ENCODE results near the gene ZFP82.
A peak's percentile ranks its signal among the peaks of the same experiment; 100 is the strongest.

The ZFP82 gene

DNA sequence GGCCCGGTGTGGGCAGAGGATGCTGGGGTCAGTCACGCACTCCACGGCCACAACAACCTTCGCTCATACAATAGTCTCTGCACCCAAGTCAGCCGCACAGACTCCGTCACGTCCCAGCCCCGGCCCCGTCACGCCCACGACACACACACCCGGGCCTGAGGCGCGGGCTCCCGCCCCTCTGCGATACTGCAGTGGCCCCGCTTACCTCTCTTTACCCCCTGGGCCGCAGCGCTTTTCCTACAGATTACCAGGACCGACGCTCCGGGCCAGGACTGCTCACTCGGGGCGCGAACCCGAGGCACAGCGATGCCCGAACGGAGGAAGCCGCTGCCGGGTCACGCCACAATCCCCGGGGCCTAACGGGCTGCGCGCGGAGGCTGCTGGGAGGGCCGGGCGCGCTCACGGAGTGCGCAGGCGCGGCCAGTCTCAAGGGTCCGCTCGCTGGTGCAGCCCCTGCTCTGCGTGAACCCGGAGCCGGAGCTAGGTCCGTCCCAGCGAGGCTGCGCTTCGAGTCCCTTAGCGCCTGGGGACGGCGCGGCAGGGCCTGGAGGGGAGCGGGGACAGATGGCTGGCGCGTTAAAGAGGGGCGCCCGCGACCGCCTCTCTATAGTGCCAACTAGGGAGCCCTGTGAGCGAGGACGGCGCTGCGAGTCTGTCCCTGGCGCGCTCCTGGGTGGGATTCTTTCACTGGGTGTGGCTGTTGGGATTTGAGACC is at the start of gene ZFP82:
Gene ZFP82, minus strand, starts transcription at position 358 of the 715 bp plus-strand sequence. CDS start 8,855 bp downstream, outside the sequence.
- DNase-seq, result peak; percentile 57 to 66

DNA sequence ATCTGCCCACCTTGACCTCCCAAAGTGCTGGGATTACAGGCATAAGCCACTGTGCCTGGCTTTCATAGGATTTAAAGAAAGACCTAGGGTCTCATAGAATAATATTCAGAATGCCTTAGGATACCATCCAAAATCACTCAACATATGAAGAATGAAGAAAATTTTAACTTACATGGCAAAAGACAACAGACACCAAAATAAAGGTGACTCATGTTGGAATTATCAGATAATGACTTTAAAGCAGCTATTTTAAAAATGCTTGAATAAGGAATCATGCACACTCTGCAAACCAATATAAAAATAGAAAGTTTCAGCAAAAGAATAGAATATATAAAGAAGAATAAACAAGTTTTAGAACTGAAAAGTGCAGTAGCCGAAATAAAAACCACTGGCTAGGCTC is 41.6 kb upstream of the ZFP82 start:
- DNase-seq, result no peak

DNA sequence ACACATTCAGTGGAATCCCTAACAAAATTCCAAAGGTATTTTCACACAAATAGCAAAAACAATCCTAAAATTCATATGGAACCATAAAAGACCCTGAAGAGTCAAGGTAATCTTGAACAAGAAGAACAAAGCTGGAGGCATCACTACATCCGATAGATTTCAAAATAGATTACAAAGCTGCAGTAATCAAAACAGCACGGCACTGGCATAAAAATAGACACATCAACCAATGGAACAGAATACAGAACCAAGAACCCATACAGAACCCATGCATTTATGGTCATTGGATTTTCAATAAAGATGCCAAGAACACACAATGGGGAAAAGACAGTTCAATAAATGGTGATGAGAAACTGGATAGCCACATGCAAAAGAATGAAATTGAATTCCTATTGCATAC is 38.4 kb upstream of the ZFP82 start:
- DNase-seq, result no peak

DNA sequence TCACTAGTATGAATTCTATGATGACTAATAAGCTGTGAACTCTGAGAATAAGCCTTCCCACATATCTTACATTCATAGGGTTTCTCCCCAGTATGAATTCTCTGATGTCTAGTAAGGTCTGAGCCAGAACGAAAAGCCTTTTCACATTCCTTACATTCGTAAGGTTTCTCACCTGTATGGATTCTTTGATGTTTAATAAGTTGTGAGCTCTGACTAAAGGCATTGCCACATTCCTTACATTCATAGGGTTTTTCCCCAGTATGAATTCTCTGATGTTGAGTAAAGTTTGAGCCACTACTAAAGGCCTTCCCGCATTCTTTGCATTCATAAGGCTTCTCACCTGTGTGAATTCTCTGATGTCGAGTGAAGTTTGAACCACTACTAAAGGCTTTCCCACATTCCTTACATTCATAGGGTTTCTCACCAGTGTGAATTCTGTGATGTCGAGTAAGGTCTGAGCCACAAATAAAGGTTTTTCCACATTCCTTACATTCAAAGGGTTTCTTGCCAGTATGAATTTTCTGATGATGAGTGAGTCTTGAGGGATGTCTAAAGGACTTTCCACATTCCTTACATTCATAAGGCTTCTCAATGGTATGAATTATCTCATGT is 30.7 kb upstream of the ZFP82 start:
- no peak for DNase-seq

DNA sequence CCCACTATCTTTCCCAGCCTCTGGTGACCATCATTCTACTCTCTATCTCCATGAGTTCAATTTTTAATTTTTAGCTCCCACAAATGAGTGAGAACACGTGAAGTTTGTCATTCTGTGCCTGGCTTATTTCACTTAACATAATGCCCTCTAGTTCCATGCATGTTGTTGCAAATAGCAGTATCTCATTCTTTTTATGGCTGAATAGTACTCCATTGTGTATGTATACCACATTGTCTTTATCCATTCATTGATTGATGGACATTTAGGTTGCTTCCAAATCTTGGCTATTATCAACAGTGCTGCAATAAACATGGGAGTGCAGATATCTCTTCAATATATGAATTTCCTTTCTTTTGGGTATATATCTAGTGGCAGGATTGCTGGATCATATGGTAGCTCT is 22.9 kb upstream of the ZFP82 start:
- DNase-seq, result no peak

DNA sequence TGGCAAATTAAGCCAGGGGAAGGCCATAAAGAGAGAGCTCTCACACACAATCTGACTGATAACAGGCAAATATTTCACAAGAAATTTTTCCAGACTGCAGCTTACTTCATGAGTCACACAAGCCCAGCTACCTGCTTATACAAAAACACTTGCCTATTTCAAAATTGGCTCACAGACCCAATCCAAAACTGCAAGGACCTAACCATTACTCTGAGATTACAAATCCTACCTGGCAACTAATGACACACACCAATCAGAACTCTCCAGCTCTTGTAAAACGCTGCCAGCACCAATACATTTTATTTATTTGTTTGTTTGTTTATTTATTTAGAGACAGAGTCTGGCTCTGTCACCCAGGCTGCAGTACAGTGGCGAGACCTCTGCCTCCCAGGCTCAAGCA is 18.1 kb upstream of the ZFP82 start:
- DNase-seq, result no peak

DNA sequence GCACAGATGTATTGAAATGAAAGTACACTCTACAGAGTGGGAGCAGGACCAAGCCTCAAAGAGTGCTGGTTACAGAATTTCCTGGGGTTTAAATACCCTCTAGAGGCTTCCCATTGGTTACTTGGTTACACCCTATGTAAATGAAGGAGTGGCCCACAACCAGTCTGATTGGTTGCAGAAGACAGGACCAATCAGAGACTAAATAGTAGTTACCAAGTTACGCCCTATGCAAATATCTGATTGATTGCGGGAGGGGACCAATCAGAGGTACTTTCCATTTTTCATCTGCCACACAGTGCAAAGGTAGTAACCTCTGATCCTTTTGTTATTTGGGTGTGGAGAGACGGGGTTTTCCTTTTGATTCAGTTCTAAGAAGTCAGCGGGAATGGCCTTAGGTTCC is 5.5 kb upstream of the ZFP82 start:
- no peak for DNase-seq

DNA sequence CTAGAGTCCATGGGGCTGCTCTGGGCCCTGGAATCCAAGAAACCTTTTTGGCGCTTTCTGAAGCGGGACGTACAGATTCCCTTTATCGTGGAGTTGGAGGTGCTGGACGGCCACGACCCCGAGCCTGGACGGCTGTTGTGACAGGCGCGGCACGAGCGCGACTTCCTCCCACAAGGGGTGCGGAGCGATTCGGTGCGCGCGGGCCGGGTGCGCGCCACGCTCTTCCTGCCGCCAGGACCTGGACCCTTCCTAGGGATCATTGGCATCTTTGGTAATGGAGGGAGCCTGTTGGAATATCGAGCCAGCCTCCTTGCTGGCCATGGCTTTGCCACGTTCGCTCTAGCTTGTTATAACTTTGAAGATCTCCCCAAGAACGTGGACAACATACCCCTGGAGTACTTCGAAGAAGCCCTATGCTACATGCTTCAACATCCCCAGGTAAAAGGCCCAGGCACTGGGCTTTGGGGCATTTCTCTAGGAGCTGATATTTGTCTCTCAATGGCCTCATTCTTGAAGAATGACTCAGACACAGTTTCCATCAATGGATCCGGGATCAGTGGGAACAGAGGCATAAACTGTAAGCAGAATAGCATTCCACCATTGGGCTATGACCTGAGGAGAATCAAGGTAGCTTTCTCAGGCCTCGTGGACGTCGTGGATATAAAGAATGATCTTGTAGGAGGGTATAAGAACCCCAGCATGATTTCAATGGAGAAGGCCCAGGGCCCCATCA is 3.5 kb upstream of the ZFP82 start:
- no peak for DNase-seq

DNA sequence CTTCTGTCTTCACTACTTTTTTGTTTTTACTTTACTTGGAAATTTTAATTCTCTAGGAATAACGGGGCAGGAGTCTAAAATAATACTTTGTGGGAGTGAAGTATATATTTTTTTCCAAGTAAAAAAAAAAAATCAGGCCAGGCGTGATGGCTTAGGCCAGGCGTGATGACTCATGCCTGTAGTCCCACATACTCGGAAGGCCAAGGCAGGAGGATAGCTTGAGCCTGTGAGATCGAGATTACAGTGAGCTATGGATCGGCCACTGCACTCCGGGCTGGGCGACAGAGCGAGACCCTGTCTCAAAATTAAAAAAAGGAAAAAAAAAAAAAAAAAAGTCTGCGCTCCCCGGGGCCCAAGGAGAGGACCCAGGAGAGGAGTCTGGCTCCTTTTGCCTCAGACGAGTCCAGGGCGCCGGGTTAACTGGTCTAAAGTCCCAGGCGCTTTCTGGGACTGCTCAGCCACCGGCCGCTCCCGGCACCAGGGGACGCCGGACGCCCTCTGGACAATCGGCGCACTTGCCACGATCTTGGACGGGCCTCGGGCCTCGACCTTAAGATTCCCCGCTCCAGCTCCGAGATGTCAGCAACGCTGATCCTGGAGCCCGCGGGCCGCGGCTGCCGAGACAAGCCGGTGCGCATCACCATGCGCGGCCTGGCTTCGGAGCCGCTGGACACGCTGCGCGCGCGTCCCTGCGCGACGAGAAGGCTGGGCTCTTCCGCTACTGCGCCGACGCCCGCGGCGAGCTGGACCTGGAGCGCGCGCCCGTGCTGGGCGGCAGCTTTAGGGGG is 2.7 kb upstream of the ZFP82 start:
- no peak for DNase-seq

DNA sequence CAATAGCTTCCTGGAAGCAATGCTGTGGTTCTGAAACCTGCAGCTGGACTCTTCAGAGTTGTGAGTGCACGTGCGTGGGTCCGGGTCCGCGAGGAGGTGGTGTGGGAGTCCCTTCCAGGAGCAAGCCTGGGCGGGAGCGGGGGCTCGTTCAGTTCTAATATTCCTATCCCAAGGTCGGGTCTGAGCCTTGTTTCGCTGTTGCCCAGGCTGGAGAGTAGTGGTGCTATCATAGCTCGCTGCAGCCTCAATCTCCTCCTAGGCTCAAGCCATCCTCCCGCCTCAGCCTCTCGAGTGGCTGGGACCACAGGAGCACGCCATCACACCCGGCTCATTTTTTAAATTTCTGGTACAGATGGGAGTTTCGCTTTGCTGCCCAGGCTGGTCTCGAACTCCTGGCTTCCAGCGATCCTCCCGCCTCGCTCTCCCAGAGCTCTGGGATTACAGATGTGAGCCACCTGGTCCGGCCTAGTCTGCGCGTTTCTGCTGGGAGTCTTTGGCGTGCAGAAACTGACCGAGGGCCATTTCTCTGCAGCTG is 625 bp downstream of the ZFP82 start:
- no peak for DNase-seq

DNA sequence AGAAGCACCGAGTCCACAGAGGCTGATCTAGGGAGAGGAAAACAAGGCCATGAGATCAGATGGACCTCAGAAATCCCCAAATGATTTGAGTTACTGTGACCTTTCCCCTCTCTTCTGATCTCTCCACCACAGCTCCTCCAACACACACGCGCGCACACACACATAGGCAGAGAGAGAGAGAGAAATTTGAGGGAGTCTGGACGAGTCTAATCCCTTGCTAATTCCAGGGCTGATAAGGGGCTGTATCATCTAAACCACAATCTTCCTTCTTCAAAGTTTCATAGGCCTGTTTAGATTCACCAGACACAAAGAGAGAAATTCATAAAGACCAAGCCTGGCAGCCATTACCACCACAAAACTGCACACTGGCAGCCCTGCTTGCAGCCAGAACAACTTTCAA is 8.6 kb downstream of the ZFP82 start:
- DNase-seq, result no peak

DNA sequence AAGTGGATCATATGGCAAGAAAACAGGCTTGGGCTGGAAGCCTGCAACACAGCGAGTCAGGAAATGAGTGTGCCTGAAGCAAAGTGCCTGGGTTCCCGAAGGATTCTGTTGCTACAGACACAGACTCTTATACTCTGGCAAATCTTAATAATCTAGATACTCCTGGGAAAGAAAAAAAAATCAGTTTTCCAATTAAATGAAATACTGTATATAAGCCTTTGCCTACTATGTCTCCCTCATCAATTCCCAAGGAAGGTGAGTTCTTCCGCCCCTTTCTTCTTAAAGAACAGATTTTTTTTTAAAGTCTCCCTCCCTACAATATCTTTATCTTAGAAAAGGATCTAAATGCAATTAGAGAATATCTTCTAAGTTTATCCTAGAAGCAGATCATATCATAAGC is 10.3 kb downstream of the ZFP82 start:
- DNase-seq, result no peak

DNA sequence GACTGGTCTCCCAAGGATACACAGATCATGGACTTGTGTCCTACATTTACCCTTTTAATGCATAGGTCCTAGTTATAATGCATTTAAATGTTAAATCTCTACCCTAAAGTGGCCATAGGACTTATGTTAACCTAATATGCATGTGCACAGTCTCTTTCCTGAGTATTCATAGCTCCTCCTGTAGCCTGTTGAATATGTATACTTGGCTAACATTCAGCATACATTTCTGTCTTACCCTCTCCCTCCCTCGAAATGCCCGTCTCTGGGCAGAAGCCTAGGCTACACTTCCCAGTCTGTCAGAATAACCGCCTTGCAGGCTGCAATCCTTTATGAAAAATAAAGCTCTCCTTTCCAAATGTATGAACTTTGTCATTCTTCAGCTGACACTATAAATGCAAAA is 13.9 kb downstream of the ZFP82 start:
- DNase-seq, result no peak

DNA sequence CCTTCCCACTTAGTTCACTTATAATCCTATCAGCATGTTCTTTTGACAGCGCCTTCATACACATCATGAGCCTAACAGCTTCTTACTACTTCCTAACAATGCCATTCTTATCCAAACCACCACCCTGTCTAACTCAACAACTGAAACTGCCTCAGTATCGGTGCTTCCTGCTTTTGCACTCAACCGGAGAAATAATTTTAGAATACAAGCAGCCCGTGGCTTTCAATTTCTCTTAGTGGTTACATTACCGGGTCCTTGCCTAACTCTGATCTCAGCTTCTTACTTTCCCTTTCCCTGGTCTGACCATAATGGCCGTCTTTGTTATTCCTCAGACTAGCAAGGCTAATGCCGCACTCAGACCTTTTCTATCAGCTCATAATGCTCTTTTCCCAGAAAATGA is 17.0 kb downstream of the ZFP82 start:
- no peak for DNase-seq

DNA sequence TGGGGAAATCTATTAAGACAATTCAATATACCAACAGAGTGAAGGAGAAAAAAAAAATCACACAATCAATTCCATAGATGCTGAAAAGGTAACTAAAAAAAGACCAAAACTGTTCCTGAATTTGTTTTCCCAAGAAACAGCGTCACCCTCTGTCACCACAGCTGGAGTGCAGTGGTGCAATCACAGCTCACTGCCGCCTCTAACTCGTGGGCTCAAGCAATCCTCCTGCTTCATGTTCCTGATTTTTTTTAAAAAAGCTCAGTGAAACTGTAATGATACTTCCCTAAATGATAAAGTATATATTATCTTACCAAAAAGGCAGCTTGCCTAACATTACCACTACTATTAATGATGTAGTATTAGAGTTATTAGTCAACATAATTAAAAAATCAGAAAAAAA is 19.9 kb downstream of the ZFP82 start:
- no peak for DNase-seq

DNA sequence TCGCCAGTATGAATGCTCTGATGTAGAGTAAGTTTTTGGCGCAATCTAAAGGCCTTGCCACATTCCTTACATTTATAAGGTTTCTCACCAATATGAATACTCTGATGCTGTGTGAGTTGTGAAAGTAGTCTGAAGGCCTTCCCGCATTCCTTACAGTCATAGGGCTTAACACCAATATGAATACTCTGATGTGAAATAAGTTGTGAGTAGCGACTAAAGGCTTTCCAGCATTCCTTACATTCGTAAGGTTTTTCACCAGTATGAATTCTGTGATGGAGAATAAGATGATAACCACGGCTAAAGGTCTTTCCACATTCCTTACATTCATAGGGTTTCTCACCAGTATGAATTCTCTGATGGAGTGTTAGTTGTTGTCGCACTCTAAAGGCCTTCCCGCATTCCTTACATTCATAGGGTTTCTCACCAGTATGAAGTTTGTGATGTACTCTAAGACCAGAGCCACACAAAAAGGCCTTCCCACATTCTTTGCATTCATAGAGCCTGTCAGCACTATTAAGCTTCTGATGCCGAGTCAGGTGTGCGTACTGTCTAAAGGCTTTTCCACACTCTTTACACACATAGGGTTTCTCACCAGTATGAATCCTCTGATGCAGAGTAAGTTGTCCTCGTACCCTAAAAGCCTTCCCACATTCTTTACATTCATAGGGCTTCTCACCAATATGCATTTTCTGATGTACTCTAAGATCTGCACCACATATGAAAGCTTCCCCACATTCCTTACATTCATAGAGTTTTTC is 25.3 kb downstream of the ZFP82 start:
- no peak for DNase-seq

DNA sequence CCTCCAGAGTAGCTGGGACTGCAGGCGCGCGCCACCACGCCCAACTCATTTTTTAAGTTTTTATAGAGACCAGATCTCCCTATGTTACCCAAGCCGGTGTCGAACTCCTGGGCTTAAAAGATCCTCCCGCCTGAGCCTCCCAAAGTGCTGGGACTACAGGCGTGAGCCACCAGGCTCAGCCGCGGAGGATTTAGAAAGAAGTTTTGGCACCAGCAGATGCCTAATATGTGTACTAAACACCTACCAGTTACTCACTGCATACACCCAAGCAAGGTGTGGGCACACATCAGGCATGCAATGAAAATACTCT is 39.0 kb downstream of the ZFP82 start:
- DNase-seq, result no peak

DNA sequence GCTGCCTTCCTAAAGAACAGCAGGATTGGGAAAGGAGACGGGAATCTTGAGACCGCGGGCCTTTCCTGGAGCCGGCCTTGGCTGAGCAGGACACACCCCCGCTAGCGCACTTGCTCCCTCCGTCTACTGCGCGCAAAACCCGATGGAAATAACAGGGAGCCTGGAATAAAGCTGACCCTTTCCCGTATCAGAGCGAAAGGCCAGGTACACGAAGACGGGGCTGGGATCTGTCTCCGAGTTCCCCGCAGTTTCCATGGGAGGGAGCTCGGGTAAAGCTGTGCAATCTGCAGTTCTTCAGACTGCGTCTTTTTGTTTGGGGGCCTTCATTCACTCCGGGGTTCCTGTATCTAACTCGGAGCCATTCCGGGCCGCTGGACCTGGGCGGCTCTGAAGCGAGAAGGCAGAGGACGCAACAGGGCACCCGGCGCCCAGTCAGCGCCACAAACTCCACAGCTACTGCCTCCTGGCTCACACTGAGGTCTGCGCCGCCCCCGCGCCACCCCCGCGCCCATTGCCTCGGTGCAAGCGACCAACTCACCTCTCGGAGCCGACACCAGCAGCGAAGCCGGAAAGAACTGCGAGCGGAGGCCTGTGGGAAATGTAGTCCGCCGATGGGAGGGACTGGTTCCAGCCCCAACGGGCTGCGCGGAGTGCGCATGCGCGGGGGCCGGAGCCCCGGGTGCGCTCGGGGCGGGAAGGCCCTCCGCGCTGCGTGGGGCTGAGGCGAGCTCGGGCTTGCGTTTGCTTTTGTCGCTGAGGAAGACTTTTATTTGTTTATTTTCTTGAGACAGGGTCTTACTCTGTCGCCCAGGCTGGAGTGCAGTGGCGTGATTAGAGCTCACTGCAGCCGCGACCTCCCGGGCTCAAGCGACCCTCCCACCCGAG is 39.6 kb downstream of the ZFP82 start, which contains the start of gene ZFP14:
Gene ZFP14, minus strand, starts transcription at position 577 of the 885 bp plus-strand sequence. CDS start 11,309 bp downstream, outside the sequence.
- peak; percentile 97 for DNase-seq

DNA sequence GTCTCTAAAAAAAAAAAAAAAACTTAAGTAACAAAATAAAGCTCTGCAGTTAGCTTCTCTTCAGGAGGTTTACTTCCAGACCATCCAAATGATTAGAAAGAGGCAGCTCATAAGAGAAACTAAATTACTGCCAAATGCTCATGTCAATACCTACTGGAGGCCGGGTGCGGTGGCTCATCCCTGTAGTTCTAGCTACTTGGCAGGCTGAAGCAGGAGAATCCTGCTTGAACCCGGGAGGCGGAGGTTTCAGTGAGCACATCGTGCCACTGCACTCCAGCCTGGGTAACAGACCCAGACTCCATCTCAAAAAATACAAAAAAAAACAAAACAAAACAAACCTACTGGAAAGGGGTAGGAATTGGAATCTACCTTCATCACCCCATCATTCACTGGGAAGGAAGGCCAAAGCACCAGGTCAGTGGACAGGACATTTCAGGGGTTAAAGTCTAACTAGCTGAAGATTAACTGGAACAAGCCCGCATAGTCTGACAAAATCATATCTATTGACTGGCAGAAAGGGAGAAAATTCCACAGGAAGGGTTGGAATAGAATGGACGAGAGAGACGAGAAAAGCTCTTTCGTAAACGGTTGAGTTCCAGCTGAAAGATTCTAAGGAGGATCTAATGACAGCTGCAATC is 40.8 kb downstream of the ZFP82 start:
- DNase-seq, result no peak

DNA sequence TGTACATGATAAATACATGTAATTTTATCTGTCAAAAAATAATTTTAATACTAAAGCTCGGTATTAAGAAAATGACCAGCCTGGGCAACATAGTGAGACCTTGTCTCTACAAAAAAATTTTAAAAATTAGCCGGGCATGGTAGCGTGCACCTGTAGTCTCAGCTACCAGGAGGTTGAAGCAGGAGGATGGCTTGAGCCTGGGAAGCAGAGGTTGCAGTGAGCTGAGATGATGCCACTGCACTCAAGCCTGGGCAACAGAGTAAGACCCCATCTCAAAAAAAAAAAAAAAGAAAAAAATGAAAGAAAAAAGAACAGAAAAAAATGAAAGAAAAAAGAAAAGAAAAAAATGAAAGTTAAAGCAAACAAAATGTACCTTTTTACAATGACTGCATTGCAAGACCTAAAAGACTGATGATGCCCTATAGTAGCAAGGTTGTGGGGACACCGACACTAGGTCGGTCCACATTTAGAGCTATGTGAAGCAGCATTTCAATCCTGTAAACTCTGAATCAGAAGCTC is 44.7 kb downstream of the ZFP82 start:
- DNase-seq, result no peak

DNA sequence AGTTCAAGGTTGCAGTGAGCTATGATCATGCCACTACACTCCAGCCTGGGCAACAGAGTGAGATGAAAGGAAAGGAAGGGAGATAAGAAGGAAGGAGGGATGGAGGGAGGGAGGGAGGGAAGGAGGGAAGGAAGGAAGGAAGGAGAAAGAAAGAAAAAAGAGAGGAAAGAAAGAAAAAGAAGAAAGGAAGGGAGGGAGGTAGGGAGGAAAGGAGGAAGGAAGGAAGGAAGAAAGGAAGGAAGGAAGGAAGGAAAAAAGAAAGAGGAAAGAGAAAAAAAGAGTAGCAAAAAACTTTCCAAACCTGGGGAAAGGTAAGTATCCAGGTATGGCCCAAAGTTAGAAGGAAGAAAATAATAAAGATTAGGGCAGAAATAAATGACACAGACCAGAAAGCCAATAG is 46.6 kb downstream of the ZFP82 start:
- no peak for DNase-seq
